Activated B cell treated with CpG ODN at 0.5 μM for 24 hours (primary cell): ENCODE measurements around the gene ALDH3A2. TPM values are rescaled to one million over a fixed set of nuclear protein-coding genes. Genes with fewer than 3 reads are reported as not detected.

ENCODE experiments used
- ATAC-seq: fragments of 200-7000 bp; cut with Tn5 transposase; one replicate; pipeline ENCODE4 v1.10.0; 2021; ENCODE audit warnings: low read depth, mild to moderate bottlenecking, moderate library complexity
- CTCF ChIA-PET: fragments of 350-600 bp; sonication (Branson Sonifier 250); formaldehyde crosslinking; loops from one replicate; lab custom pipeline; 2021; ENCODE audit warnings: antibody characterized with exemption; lab: Charles Lee
- POLR2A ChIA-PET: fragments of 350-600 bp; sonication (Branson Sonifier 250); formaldehyde crosslinking; loops from one replicate; lab custom pipeline; 2021; ENCODE audit warnings: antibody characterized with exemption; lab: Charles Lee
- DNase-seq: peaks from one replicate; pipeline ENCODE4 v3.0.0; 2022
- H3K27ac Mint-ChIP-seq: one replicate; pipeline ENCODE4 v1.8.0; 2020; ENCODE audit warnings: mixed read lengths
- H3K27me3 Mint-ChIP-seq: one replicate; pipeline ENCODE4 v1.8.0; 2021; ENCODE audit warnings: mixed read lengths
- H3K36me3 Mint-ChIP-seq: one replicate; pipeline ENCODE4 v1.8.0; 2021; ENCODE audit warnings: low read depth, mixed read lengths
- H3K4me1 Mint-ChIP-seq: one replicate; pipeline ENCODE4 v1.8.0; 2021; ENCODE audit warnings: mixed read lengths
- H3K4me3 Mint-ChIP-seq: one replicate; pipeline ENCODE4 v1.8.0; 2020; ENCODE audit warnings: mild to moderate bottlenecking, mixed read lengths
- H3K9me3 Mint-ChIP-seq: one replicate; pipeline ENCODE4 v1.8.0; 2020; ENCODE audit warnings: mixed read lengths
- intact Hi-C: fragments of 100-400 bp; cut with micrococcal nuclease; formaldehyde crosslinking; loops from one replicate; pipeline ENCODE4 v1.15.1; 2024
- total RNA-seq: library from RNA; stranded (reverse); gene quantifications from 2 replicates; pipeline ENCODE4 v1.2.3, GENCODE V29; 2022
- TF ChIP-seq, protein P1 (sequence below): fragments of 200-600 bp; IDR thresholded peaks from one replicate; pipeline ENCODE4 v1.8.0; 2022; ENCODE audit warnings: antibody characterized with exemption, mild to moderate bottlenecking

The ALDH3A2 gene
- total RNA-seq, 1 donor from 2014 or later = 18.3 TPM

DNA sequence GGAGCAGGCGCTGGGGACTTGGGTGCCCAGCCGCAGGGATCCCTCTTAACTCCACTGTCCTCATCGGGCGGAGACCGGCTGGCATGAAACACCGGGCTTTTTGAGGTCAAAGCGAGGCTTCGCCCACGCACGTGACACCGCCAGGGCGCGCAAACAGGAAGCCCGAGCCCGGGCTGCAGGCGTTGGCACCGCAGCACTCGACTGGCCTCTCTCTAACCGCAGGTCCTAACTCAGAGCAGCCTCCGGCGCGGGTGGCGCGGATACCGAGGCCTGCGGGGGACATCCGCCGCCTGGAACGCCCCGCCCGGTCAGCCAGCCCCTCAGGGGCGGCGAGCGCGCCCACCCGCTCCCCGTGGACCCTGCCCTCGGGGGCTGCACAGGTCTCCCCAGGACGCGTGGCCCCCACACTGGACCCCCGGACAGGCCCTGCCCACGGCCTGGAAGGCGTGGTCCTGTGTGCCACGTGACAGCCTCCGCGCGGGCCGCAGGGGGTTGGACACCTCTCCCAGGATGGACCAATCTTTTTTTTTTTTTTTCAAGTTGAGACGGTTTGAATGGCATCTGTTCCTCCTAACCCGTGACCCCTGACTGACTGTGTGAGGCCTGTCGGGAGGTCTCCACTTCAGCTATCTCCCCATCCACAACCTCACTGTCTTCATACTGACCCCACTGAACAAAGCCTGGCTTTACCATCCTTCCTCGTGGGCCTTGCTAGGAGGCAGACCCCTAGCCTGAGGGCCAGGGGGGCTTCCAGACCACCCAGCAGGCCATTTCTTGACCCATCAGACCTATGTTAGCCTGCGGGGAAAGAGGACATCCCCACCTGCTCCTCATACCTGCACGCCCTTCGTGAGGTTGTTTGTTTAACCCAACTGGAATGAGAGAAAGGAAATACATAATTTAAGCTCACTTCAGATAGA lies 76.2 kb downstream of the ALDH3A2 start:
- DNase-seq (peak; percentile 42), ATAC-seq (peak; percentile 86)
- TF ChIP-seq, protein P1, sequence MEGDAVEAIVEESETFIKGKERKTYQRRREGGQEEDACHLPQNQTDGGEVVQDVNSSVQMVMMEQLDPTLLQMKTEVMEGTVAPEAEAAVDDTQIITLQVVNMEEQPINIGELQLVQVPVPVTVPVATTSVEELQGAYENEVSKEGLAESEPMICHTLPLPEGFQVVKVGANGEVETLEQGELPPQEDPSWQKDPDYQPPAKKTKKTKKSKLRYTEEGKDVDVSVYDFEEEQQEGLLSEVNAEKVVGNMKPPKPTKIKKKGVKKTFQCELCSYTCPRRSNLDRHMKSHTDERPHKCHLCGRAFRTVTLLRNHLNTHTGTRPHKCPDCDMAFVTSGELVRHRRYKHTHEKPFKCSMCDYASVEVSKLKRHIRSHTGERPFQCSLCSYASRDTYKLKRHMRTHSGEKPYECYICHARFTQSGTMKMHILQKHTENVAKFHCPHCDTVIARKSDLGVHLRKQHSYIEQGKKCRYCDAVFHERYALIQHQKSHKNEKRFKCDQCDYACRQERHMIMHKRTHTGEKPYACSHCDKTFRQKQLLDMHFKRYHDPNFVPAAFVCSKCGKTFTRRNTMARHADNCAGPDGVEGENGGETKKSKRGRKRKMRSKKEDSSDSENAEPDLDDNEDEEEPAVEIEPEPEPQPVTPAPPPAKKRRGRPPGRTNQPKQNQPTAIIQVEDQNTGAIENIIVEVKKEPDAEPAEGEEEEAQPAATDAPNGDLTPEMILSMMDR = no peak
- Mint-ChIP-seq H3K9me3 (no peaks in the 10 kb centered on the region), H3K27ac (peak overlapping the region; percentile 54), H3K4me3 (peak overlapping the region; percentile 70), H3K36me3 (no peaks in the 10 kb centered on the region), H3K4me1 (peaks cover 14% of the 10 kb centered on the region), H3K27me3 (peaks cover 3% of the 10 kb centered on the region)
- ChIA-PET POLR2A (no interaction called here), CTCF (no interaction called here)
- intact Hi-C loops = no loop called here

DNA sequence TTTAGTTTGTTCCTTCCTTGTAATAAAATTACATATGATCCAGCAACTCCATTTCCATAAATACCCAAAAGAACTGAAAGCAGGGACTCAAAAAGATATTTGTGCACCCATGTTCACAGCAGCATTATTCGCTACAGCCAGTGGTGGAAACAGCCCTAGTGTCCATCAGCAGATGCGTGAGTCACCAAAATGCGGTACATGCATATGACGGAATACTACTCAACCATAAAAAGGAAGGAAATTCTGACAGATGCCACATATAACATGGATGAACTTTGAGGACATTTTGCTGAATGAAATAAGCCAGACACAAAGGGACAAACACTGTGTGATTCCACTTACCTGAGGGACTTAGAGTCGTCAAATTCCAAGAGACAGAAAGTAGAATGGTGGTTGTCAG lies 76.9 kb downstream of the ALDH3A2 start:
- Mint-ChIP-seq H3K4me3 (peak overlapping the region; percentile 67), H3K36me3 (no peaks in the 10 kb centered on the region), H3K27ac (no peak overlapping the region), H3K9me3 (no peaks in the 10 kb centered on the region), H3K27me3 (no peaks in the 10 kb centered on the region), H3K4me1 (peaks cover 14% of the 10 kb centered on the region)
- no peak for ATAC-seq
- POLR2A ChIA-PET = no interaction called here
- CTCF ChIA-PET = no interaction called here
- TF ChIP-seq, protein P1 = no peak
- intact Hi-C loops = no loop called here
- DNase-seq = no peak

DNA sequence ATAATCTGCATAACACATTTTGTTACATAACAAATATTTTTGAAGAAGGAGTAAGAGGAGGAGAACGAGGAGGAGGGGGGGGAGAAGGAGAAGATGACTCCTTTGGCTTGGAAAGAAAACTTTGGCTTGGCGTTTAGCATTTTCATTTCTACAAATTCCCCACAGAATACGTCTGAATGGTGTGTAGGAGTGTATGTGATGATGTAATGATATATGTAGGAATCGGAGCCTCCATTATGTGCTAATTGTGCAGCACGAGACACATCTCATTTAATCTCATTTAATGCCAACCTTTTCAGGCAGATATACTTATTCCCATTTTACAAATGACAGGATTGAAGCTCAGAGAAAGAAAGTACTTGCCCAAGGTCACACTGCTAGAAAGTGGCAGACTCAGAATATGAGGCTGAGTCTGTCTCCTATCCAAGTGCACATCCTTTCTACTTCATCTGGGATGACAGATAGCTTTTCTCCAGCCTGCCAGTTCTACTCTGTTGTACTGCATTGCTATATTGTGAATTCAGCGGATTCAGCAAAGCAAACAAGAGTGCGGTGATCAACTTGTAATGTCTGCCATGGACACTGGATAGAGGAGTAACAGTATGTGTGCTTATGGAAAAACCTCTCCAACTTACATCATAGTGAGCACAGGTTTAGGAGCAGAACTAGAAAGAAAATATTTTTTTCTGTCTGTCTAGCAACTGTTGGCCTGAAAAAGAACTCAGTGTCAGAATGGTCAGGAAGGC lies 78.3 kb downstream of the ALDH3A2 start:
- H3K9me3 Mint-ChIP-seq = no peaks in the 10 kb centered on the region
- peaks cover 14% of the 10 kb centered on the region for H3K4me1 Mint-ChIP-seq
- ChIA-PET CTCF (no interaction called here), POLR2A (interaction anchor here (0.6 kb wide), 1 partner anchor 172 kb away, joined by 3 read pairs; no protein-coding TSS in a partner anchor)
- H3K4me3 Mint-ChIP-seq = no peak overlapping the region
- TF ChIP-seq, protein P1 = no peak
- no peaks in the 10 kb centered on the region for H3K36me3 Mint-ChIP-seq
- DNase-seq (no peak), ATAC-seq (no peak)
- H3K27me3 Mint-ChIP-seq = peaks cover 3% of the 10 kb centered on the region
- no peak overlapping the region for H3K27ac Mint-ChIP-seq
- intact Hi-C loops = no loop called here

Other genes with a start within 250 kb of the ALDH3A2 start
- gene RNF112, start 237.5 kb upstream of the ALDH3A2 start, total RNA-seq = 0.51 TPM in 1 of 2 replicates, not detected in the other
- gene SLC47A1, start 114.9 kb upstream of the ALDH3A2 start, total RNA-seq = 0.11 and 0.44 TPM in 2 replicates
- not detected in 2 replicates for gene SLC47A2, start 67.8 kb downstream of the ALDH3A2 start, total RNA-seq
- gene ALDH3A1, start 99.5 kb downstream of the ALDH3A2 start, total RNA-seq = not detected in 2 replicates
- gene ULK2, start 219.2 kb downstream of the ALDH3A2 start, total RNA-seq = 3.0 and 3.4 TPM in 2 replicates